HepG2 (cell line): ENCODE results near the gene COA1. TPM values are rescaled to one million over a fixed set of nuclear protein-coding genes. Genes with fewer than 3 reads are reported as not detected.

Experiments
- ATAD3A ChIP-seq: sonication (generic); formaldehyde crosslinking; IDR thresholded peaks from 2 replicates; pipeline ENCODE4 v1.4.0; 2020; ENCODE audit warnings: missing genetic modification reagents
- GTF2F1 ChIP-seq: fragments of 150-350 bp; IDR thresholded peaks from 2 replicates; pipeline ENCODE4 v1.6.1; 2014; ENCODE audit warnings: low read length
- NCOA1 ChIP-seq: sonication (generic); formaldehyde crosslinking; IDR thresholded peaks from 2 replicates; pipeline ENCODE4 v1.9.0; 2021; ENCODE audit warnings: missing genetic modification reagents
- RAD51 ChIP-seq: fragments of 450-650 bp; IDR thresholded peaks from 2 replicates; pipeline ENCODE4 v1.6.1; 2016; ENCODE audit warnings: borderline replicate concordance
- U2AF1 ChIP-seq: fragments of 200-400 bp; formaldehyde crosslinking; optimal IDR thresholded peaks from 2 replicates; pipeline ENCODE3; 2017; ENCODE audit warnings: mild to moderate bottlenecking, low read depth, low read length
- ZBTB33 ChIP-seq: sonication (generic); formaldehyde crosslinking; IDR thresholded peaks from 2 replicates; pipeline ENCODE4 v1.4.0; 2020; ENCODE audit warnings: missing genetic modification reagents
- ZNF17 ChIP-seq: sonication (generic); formaldehyde crosslinking; IDR thresholded peaks from 2 replicates; pipeline ENCODE4 v1.5.0; 2020; ENCODE audit warnings: mild to moderate bottlenecking, missing genetic modification reagents
- ZNF225 ChIP-seq: sonication (generic); formaldehyde crosslinking; IDR thresholded peaks from 2 replicates; pipeline ENCODE4 v1.4.0; 2020; ENCODE audit warnings: mild to moderate bottlenecking, missing genetic modification reagents
- ZNF530 ChIP-seq: sonication (generic); formaldehyde crosslinking; IDR thresholded peaks from 2 replicates; pipeline ENCODE4 v1.5.0; 2020; ENCODE audit warnings: low read depth, mild to moderate bottlenecking, missing genetic modification reagents
- ZNF761 ChIP-seq: sonication (generic); formaldehyde crosslinking; conservative IDR thresholded peaks from 2 replicates; pipeline ENCODE4 v1.4.0; 2020; ENCODE audit warnings: mild to moderate bottlenecking, missing genetic modification reagents
- ZSCAN20 ChIP-seq: sonication (generic); formaldehyde crosslinking; IDR thresholded peaks from 2 replicates; pipeline ENCODE4 v1.4.0; 2020; ENCODE audit warnings: missing genetic modification reagents, mild to moderate bottlenecking, borderline replicate concordance
- polyA plus RNA-seq, 8 experiments: library from polyadenylated mRNA; depleted of rRNA in 3 of 8; stranded (reverse) in 7 of 8; unstranded in 1 of 8; fragments of >200 nt; fragmentation: Illumina TruSeq in 4 of 8; extraction: Trizol in 4 of 8; gene quantifications; 2 replicates each; pipeline versions ENCODE4 v1.2.1 to v1.2.3, GENCODE V29; 2011 to 2016; ENCODE audit warnings: low read depth in 4 of 8, missing spikeins in 1 of 8, mixed read lengths in 1 of 8; ENCODE audit not compliant: insufficient read depth in 1 of 8
- total RNA-seq, 5 experiments: library from RNA; depleted of rRNA; stranded (reverse); fragments of >200 nt; fragmentation: Illumina TruSeq; extraction: Trizol; gene quantifications; 2 replicates each; pipeline ENCODE4 v1.2.3, GENCODE V29; 2016; ENCODE audit warnings: low read depth in 1 of 5
- TF ChIP-seq, protein P1 (sequence below): sonication (generic); formaldehyde crosslinking; IDR thresholded peaks from 2 replicates; pipeline ENCODE4 v1.5.1; 2020; ENCODE audit warnings: mild to moderate bottlenecking, missing genetic modification reagents, borderline replicate concordance
- TF ChIP-seq, protein P2 (sequence below): sonication (generic); formaldehyde crosslinking; IDR thresholded peaks from 2 replicates; pipeline ENCODE4 v1.9.0; 2021; ENCODE audit warnings: missing genetic modification reagents, borderline replicate concordance

COA1 gene
- total and polyA plus RNA-seq, 2 of the 13 experiments (the other 11 are each of a cell fraction or from before 2014, with no cell fraction given), result 33.2 to 65.7 TPM

GRCh38 chr7:43729214-43729923 is at the start of gene COA1 (continued):
- TF ChIP-seq NCOA1 (CRISPR knock-in tag), result peak; percentile 33; the same call in 1 of the 2 replicates
- TF ChIP-seq ZNF530 (CRISPR knock-in tag), result no peak
- no peak for TF ChIP-seq ZNF761 (CRISPR knock-in tag)
- TF ChIP-seq ZBTB33, result no peak
- TF ChIP-seq U2AF1, result peak; percentile 92
- no peak for TF ChIP-seq ZNF225 (CRISPR knock-in tag)
- no peak for TF ChIP-seq GTF2F1
- 0 out of 2 replicates have a peak, but pooled peaks have one; percentile 38 for TF ChIP-seq ZSCAN20 (CRISPR knock-in tag)
- TF ChIP-seq, protein P1, sequence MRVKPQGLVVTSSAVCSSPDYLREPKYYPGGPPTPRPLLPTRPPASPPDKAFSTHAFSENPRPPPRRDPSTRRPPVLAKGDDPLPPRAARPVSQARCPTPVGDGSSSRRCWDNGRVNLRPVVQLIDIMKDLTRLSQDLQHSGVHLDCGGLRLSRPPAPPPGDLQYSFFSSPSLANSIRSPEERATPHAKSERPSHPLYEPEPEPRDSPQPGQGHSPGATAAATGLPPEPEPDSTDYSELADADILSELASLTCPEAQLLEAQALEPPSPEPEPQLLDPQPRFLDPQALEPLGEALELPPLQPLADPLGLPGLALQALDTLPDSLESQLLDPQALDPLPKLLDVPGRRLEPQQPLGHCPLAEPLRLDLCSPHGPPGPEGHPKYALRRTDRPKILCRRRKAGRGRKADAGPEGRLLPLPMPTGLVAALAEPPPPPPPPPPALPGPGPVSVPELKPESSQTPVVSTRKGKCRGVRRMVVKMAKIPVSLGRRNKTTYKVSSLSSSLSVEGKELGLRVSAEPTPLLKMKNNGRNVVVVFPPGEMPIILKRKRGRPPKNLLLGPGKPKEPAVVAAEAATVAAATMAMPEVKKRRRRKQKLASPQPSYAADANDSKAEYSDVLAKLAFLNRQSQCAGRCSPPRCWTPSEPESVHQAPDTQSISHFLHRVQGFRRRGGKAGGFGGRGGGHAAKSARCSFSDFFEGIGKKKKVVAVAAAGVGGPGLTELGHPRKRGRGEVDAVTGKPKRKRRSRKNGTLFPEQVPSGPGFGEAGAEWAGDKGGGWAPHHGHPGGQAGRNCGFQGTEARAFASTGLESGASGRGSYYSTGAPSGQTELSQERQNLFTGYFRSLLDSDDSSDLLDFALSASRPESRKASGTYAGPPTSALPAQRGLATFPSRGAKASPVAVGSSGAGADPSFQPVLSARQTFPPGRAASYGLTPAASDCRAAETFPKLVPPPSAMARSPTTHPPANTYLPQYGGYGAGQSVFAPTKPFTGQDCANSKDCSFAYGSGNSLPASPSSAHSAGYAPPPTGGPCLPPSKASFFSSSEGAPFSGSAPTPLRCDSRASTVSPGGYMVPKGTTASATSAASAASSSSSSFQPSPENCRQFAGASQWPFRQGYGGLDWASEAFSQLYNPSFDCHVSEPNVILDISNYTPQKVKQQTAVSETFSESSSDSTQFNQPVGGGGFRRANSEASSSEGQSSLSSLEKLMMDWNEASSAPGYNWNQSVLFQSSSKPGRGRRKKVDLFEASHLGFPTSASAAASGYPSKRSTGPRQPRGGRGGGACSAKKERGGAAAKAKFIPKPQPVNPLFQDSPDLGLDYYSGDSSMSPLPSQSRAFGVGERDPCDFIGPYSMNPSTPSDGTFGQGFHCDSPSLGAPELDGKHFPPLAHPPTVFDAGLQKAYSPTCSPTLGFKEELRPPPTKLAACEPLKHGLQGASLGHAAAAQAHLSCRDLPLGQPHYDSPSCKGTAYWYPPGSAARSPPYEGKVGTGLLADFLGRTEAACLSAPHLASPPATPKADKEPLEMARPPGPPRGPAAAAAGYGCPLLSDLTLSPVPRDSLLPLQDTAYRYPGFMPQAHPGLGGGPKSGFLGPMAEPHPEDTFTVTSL (CRISPR knock-in tag), result 0 out of 2 replicates have a peak, but pooled peaks have one; percentile 36
- TF ChIP-seq ZNF17 (CRISPR knock-in tag), result no peak
- TF ChIP-seq RAD51, result no peak
- TF ChIP-seq ATAD3A (CRISPR knock-in tag), result no peak
- TF ChIP-seq, protein P2, sequence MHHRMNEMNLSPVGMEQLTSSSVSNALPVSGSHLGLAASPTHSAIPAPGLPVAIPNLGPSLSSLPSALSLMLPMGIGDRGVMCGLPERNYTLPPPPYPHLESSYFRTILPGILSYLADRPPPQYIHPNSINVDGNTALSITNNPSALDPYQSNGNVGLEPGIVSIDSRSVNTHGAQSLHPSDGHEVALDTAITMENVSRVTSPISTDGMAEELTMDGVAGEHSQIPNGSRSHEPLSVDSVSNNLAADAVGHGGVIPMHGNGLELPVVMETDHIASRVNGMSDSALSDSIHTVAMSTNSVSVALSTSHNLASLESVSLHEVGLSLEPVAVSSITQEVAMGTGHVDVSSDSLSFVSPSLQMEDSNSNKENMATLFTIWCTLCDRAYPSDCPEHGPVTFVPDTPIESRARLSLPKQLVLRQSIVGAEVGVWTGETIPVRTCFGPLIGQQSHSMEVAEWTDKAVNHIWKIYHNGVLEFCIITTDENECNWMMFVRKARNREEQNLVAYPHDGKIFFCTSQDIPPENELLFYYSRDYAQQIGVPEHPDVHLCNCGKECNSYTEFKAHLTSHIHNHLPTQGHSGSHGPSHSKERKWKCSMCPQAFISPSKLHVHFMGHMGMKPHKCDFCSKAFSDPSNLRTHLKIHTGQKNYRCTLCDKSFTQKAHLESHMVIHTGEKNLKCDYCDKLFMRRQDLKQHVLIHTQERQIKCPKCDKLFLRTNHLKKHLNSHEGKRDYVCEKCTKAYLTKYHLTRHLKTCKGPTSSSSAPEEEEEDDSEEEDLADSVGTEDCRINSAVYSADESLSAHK (CRISPR knock-in tag), result no peak
